HG02763 (cell line): ENCODE data around the gene FFAR3.
A peak's percentile ranks its signal among the peaks of the same experiment; 100 is the strongest.
"Not testable (repeated sequence)": the region's sequence is repeated elsewhere in the genome, so short reads cannot be mapped to it uniquely, and the experiment has no call there.

Experiments
- ATAC-seq: cut with Tn5 transposase; IDR thresholded peaks from one replicate; pipeline ENCODE4 v1.9.1; 2021; ENCODE audit warnings: mild to moderate bottlenecking, moderate library complexity; ENCODE audit not compliant: unreplicated experiment

The FFAR3 gene

GRCh38 chr19:35399948-35400772, 41.9 kb downstream of the FFAR3 start:
- no peak for ATAC-seq

GRCh38 chr19:35400773-35401100, 42.5 kb downstream of the FFAR3 start:
- no peak for ATAC-seq

GRCh38 chr19:35401416-35401815, 43.2 kb downstream of the FFAR3 start:
- ATAC-seq = not testable (repeated sequence)

DNA sequence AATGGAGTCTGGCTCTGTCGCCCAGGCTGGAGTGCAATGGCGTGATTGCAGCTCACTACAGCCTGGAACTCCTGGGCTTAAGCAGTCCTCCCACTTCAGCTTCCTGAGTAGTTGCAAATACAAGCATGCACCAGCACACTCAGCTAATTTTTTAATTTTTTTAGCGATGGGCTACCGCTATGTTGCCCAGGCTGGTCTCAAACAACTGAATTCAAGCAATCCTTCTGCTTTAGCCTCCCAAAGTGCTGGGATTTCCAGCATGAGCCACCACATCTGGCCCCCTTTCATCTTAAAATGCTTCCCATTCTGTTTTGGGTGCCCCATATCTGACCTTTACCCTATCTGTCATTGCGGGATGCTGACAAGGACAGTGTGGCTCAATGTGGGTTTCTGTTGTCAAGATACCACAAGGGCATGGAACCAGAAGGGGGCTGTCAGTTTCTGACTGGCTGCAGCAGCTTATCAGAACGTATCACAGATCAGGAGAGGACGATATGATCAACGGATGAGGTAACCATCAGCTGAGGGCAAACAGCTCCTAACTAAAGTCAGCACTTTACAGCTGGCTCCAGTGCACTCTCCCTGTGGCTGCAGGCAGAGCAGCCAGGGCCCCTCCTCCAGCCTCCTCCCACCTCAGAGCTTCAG, 45.0 kb downstream of the FFAR3 start:
- no peak for ATAC-seq

- ATAC-seq = no peak
These were observed 46.8 kb downstream of the FFAR3 start for GRCh38 chr19:35404879-35405622.

- no peak for ATAC-seq
These were observed 49.4 kb downstream of the FFAR3 start for GRCh38 chr19:35407619-35408018.

GRCh38 chr19:35408284-35409171, 50.3 kb downstream of the FFAR3 start:
- ATAC-seq = peak; percentile 65

GRCh38 chr19:35409191-35409590, 50.9 kb downstream of the FFAR3 start:
- no peak for ATAC-seq
